GM23248 (cell line): ENCODE results near the gene ZNF407.

Experiments used
- EZH2 ChIP-seq: fragments of 200-600 bp; sonication (generic); IDR thresholded peaks from 2 replicates; pipeline ENCODE4 v1.6.1; 2018; ENCODE audit warnings: antibody characterized with exemption, mild to moderate bottlenecking; ENCODE audit not compliant: insufficient read depth, poor library complexity, severe bottlenecking
- EZH2phosphoT487 ChIP-seq: fragments of 200-600 bp; sonication (generic); IDR thresholded peaks from 2 replicates; pipeline ENCODE4 v1.6.1; 2018; ENCODE audit warnings: antibody characterized with exemption, moderate library complexity, mild to moderate bottlenecking, low read depth; ENCODE audit not compliant: insufficient read depth

DNA sequence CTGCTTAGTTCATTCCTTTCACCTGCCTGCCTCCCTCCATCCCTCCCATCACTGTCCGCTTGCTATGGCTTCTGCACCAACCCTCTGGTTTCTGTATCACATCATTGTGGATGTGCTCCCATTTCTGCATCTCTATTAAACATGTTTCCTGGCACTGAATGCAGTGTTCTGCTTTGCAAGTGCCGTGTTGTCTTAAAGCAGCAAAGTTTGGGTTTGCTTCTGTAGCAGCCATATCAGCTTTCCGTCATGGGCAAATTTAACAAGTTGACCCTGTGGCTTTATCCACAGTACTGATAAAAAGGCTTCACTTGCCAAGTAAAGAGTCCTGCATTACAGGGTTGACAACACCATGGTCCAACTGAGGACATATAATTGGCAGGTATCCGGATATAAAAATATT, 445.8 kb downstream of the ZNF407 start:
- TF ChIP-seq EZH2phosphoT487 (no peak), EZH2 (no peak)
